OCI-LY7 (cell line): ENCODE measurements around the gene LY9.

Source experiments
- CTCF ChIP-seq: fragments of 200-600 bp; sonication (generic); conservative IDR thresholded peaks from 2 replicates; pipeline ENCODE4 v1.5.1; 2014; ENCODE audit warnings: mild to moderate bottlenecking, antibody characterized with exemption, low read length, moderate library complexity, mixed read lengths
- EZH2phosphoT487 ChIP-seq: fragments of 200-600 bp; sonication (generic); IDR thresholded peaks from 2 replicates; pipeline ENCODE4 v1.6.1; 2018; ENCODE audit warnings: low read depth, borderline replicate concordance, mild to moderate bottlenecking, mixed run types, antibody characterized with exemption, low read length, moderate library complexity, mixed read lengths

GRCh38 chr1:160839746-160840145, 43.8 kb downstream of the LY9 start:
- TF ChIP-seq EZH2phosphoT487: no peak
- no peak for TF ChIP-seq CTCF
